HFF-Myc (cell line): ENCODE results near the gene SLC24A4.

Experiments
- DNase-seq: peaks from one replicate; pipeline ENCODE4 v3.0.0-alpha.2; 2011; ENCODE audit warnings: low read depth; ENCODE audit errors: extremely low read depth
- H3K4me3 ChIP-seq: replicated peaks from 2 replicates; pipeline ENCODE4 v1.5.1; 2011; ENCODE audit warnings: low read depth, mild to moderate bottlenecking, control low read depth, low read length
- CTCF ChIP-seq: IDR thresholded peaks from 2 replicates; pipeline ENCODE4 v1.5.1; 2012; ENCODE audit warnings: mild to moderate bottlenecking, low read depth, low read length, control low read depth; ENCODE audit errors: missing control alignments

Gene SLC24A4

GRCh38 chr14:92372230-92372629, 49.3 kb downstream of the SLC24A4 start:
- TF ChIP-seq CTCF: no peak
- no peak overlapping the region for H3K4me3 ChIP-seq
- no peak for DNase-seq

DNA sequence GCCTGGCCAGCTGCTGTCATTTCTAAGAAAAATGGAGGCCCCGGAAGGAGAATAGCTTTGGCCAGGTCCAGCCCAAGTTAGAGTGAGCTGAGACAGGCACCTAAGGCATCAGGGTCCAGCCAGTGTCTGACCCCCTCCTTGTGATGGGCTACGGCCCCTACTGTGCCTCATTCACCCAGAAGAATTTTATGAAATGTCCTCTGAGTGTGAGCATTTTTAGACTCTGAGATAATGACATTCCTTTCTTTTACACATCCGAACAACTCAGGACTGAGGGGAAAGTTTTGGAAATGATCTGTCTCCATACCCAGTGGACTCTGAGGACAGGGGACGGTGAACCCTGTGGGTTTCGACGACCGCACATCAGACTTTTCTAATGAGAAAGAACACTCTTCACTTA, 50.4 kb downstream of the SLC24A4 start:
- no peak for TF ChIP-seq CTCF
- no peak overlapping the region for H3K4me3 ChIP-seq
- no peak for DNase-seq

DNA sequence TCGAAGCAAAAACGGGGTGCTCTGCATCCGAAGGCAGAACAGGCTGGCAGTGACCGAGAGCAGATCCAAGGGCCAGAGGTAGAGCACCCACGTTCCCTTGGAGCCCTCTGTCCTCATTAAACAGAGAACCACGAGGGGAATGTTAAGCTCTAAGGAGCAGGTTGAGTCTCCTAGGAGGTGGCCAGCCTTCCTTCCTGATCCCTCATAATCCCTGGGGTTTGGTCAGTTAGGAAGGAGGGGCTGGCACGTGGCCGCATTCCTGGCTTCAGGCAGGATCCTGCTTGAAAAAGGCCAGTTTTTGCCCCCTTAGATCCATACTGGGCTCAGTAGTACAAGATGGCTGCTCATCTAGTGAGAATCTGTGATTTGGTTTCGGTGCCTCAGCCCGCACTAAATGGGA, 57.2 kb downstream of the SLC24A4 start:
- no peak overlapping the region for H3K4me3 ChIP-seq
- DNase-seq: no peak
- no peak for TF ChIP-seq CTCF

GRCh38 chr14:92380582-92380981, 57.6 kb downstream of the SLC24A4 start:
- no peak for TF ChIP-seq CTCF
- no peak overlapping the region for H3K4me3 ChIP-seq
- no peak for DNase-seq

GRCh38 chr14:92382677-92383076, 59.7 kb downstream of the SLC24A4 start:
- peak; percentile 49 for TF ChIP-seq CTCF
- no peak overlapping the region for H3K4me3 ChIP-seq
- DNase-seq: no peak

DNA sequence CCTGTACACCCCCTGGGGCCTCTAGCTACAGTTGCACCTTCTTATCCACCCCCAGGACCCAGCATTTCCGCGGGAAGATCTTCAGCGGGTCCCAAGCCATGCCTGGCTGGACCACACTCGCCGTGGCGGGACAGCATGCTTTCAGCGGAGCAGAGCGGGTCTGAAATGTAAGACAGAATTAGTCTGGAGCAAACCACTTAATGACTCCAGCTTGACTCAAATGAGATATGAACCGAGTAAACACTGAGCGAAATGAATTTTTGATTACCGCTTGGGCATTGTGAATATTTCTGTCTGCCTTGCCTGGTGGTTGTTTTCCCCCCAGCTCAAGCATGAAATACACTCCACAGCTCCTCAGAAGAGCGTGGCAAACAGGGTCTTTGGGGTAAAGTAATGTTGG, 60.8 kb downstream of the SLC24A4 start:
- no peak for TF ChIP-seq CTCF
- no peak for DNase-seq

DNA sequence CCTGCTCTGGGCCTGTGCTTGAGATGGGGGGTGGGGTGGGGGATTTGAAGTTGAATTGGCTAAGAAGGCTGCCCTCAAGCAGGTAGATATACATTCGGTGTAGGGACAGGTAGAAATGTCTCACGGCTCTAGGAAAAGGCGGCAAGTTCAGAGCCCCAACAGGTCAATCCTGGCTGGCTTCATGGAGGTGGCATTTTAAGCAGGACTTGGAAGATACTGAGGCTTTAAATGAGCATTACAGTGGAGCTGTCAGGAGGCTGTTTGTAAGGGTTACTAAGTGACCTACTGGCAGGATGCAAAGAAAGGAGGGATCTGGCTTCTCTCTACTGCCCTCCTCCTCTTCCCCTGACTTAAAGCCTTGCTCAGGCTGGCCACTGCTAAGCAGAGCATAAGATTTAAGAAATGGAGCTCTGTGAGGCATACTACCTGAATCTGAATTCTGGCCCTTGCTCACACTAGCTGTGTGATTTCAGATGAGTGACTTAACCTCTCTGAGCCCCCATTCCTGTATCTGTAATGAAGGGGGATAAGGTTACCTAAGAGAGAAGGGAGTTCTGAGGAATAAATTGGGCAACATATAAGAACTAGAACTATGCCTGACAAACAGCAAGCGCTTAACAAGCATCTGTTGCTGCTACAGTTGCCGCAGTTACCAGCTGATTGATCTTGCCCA, 61.6 kb downstream of the SLC24A4 start:
- no peak for TF ChIP-seq CTCF
- no peak overlapping the region for H3K4me3 ChIP-seq
- DNase-seq: no peak

More for the DNA sequence above, 60.8 kb downstream of the SLC24A4 start:
- no peak overlapping the region for H3K4me3 ChIP-seq
